ENCODE results near the gene ULK1. TPM values are rescaled to one million over a fixed set of nuclear protein-coding genes. Genes with fewer than 3 reads are reported as not detected.

The ULK1 gene
- total RNA-seq (2014; rRNA removed; shearing (Covaris generic)) (6.9 and 7.1 TPM in 2 replicates), polyA plus RNA-seq (2016; fragmentation: Nextera tagmentation; extraction: Ambion mirVana) (4.0 TPM in 2 replicates)

DNA sequence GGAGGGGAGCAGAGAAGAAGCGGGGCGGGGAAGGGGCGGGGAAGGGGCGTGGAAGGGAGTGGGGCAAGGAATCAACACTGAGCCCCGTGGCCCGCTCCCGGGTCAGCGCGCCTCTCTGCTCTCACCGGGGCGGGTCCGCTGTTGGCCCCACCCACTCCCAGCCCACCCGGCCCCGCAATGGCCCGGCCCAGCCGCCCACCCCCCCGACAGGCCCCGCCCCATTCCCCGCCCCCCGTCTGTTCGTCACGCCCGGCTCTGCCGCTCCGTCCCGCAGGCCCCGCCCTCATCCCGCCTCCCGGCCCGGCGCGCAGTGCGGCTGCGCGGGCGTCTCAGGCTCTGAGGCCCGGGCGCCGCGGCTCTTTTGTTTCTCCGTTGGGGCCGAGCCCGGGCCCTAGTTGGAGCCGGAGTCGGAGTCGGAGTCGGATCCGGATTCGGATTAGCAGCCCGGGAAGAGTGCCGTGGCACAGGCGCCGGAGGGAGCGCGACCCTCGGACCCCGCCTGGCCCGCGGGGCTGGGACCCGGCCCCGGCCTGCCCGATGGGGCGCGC lies at the start of gene ULK1:
ULK1 (plus strand) TSS at position 310 of the 548 bp plus-strand sequence. CDS start 380 bp downstream, outside the sequence.
- in situ Hi-C loops (cut with MboI): no loop called here
- Histone ChIP-seq H3K36me3 (ENCODE audit: low read depth) (no peaks in the 10 kb centered on the region), H3K9me2 (ENCODE audit: insufficient read depth) (no peaks in the 10 kb centered on the region), H3K4me1 (ENCODE audit: insufficient read depth) (0 out of 2 replicates have a peak, but pooled peaks cover 4% of the 10 kb centered on the region), H3K4me3 (peak within 1 kb of the TSS; percentile 77), H3K27me3 (replicated peaks; ENCODE audit: insufficient read depth) (no peaks in the 10 kb centered on the region), H3K4me2 (ENCODE audit: unreplicated experiment) (peak within 1 kb of the TSS; percentile 85), H3F3A (ENCODE audit: insufficient read depth) (no peaks in the 10 kb centered on the region; the same call in 1 of the 2 replicates), H3K79me2 (ENCODE audit: insufficient read depth) (peaks cover 35% of the 10 kb centered on the region), H3K9me3 (ENCODE audit: low read depth) (no peaks in the 10 kb centered on the region), H2AFZ (no peak within 1 kb of the TSS), H4K20me1 (ENCODE audit: insufficient read depth) (no peaks in the 10 kb centered on the region), H3K27ac (peak within 1 kb of the TSS; percentile 95), H3K9ac (peak within 1 kb of the TSS; percentile 89)
- TF ChIP-seq EZH2 (IDR thresholded peaks at IDR 0.05; ENCODE audit: insufficient read depth, poor library complexity, severe bottlenecking) (no peak), EZH2phosphoT487 (IDR thresholded peaks at IDR 0.05; ENCODE audit: insufficient read depth, low read depth) (no peak)
- WGBS, 2 experiments (ENCODE audit: low coverage in 1 of 2, low lambda C conversion rate in 2 of 2, missing lambda C conversion rate in 2 of 2): 2% methylated on average over 18 to 54 of the region's 64 CpGs
- peak; percentile 96 for DNase-seq

DNA sequence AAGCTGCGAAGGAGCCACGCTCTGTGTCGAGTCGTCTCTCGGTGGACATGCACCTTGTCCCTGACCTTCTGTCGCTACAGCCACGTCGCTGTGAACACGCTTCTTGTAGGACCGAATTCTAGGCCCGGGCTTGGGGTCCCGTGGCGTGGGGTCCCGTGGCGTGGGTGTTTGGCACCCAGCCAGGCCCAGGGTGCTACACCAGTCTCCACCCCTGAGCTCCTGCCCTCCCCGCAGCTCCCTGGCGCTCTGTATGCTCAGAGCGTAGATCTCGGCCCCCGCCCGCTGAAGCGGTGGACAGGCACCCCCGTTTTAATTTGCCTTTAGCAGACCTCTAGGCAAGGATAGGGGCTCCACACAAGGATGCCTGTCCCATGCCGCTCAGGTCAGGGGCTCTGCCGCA lies 49.8 kb upstream of the ULK1 start:
- Histone ChIP-seq H3K9me3 (ENCODE audit: low read depth) (no peaks in the 10 kb centered on the region), H2AFZ (no peak overlapping the region), H3F3A (ENCODE audit: insufficient read depth) (no peaks in the 10 kb centered on the region), H3K27ac (no peak overlapping the region), H4K20me1 (ENCODE audit: insufficient read depth) (no peaks in the 10 kb centered on the region), H3K4me1 (ENCODE audit: insufficient read depth) (no peaks in the 10 kb centered on the region), H3K36me3 (ENCODE audit: low read depth) (peaks cover 4% of the 10 kb centered on the region; the same call in 1 of the 2 replicates), H3K79me2 (ENCODE audit: insufficient read depth) (no peaks in the 10 kb centered on the region), H3K9me2 (ENCODE audit: insufficient read depth) (no peaks in the 10 kb centered on the region), H3K9ac (no peak overlapping the region), H3K27me3 (replicated peaks; ENCODE audit: insufficient read depth) (no peaks in the 10 kb centered on the region), H3K4me3 (no peak overlapping the region), H3K4me2 (ENCODE audit: unreplicated experiment) (no peak overlapping the region)
- TF ChIP-seq EZH2phosphoT487 (IDR thresholded peaks at IDR 0.05; ENCODE audit: insufficient read depth, low read depth) (no peak), EZH2 (IDR thresholded peaks at IDR 0.05; ENCODE audit: insufficient read depth, poor library complexity, severe bottlenecking) (no peak)
- WGBS, 2 experiments (ENCODE audit: low coverage in 1 of 2, low lambda C conversion rate in 2 of 2, missing lambda C conversion rate in 2 of 2): 89% methylated on average over 23 to 25 of the region's 25 CpGs
- in situ Hi-C loops (cut with MboI): no loop called here
- DNase-seq: no peak

DNA sequence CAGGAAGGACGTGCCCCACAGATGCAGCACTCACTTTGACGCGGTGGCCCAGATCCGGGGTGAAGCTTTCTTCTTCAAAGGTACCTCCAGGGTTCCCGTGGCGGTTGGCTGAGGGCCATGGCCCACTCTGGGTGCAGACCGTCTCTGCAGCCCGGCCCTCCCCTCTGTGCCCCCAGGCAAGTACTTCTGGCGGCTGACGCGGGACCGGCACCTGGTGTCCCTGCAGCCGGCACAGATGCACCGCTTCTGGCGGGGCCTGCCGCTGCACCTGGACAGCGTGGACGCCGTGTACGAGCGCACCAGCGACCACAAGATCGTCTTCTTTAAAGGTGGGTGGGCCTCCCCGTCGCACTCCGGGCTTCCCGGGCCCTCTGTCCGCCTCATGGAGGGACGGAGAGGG lies 49.3 kb upstream of the ULK1 start:
- Histone ChIP-seq H3K36me3 (ENCODE audit: low read depth) (peaks cover 4% of the 10 kb centered on the region; the same call in 1 of the 2 replicates), H3K27me3 (replicated peaks; ENCODE audit: insufficient read depth) (no peaks in the 10 kb centered on the region), H3K4me2 (ENCODE audit: unreplicated experiment) (no peak overlapping the region), H3K27ac (no peak overlapping the region), H3K4me1 (ENCODE audit: insufficient read depth) (no peaks in the 10 kb centered on the region), H3F3A (ENCODE audit: insufficient read depth) (no peaks in the 10 kb centered on the region), H3K9me3 (ENCODE audit: low read depth) (no peaks in the 10 kb centered on the region), H3K9ac (no peak overlapping the region), H3K4me3 (no peak overlapping the region), H3K79me2 (ENCODE audit: insufficient read depth) (no peaks in the 10 kb centered on the region), H4K20me1 (ENCODE audit: insufficient read depth) (no peaks in the 10 kb centered on the region), H3K9me2 (ENCODE audit: insufficient read depth) (no peaks in the 10 kb centered on the region), H2AFZ (no peak overlapping the region)
- TF ChIP-seq EZH2phosphoT487 (IDR thresholded peaks at IDR 0.05; ENCODE audit: insufficient read depth, low read depth): no peak
- 95 to 96% methylated on average over 24 to 29 of the region's 29 CpGs for WGBS, 2 experiments (ENCODE audit: low coverage in 1 of 2, low lambda C conversion rate in 2 of 2, missing lambda C conversion rate in 2 of 2)
- no peak for DNase-seq
- in situ Hi-C loops (cut with MboI): no loop called here

DNA sequence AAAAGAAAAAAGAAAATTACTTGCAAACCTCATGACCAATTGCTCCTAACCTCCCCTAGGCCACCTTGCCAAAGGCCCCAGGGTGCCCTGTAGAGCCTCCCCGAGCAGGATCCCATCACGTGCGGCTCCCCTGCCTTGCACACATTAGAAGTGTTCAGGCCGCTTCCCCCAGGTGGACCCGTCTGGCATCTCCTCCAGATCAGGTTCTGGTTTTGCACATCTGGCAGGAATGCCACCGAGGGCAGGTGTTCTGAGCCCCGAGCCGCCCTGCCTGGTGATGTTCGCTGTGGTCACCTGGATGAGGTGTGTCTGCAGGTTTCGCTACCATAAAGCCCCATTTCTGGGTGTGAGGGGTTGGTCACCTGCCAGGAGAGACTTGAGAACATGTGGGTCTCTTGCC lies 47.0 kb upstream of the ULK1 start:
- Histone ChIP-seq H3K9me2 (ENCODE audit: insufficient read depth) (no peaks in the 10 kb centered on the region), H3K79me2 (ENCODE audit: insufficient read depth) (no peaks in the 10 kb centered on the region), H3K9ac (no peak overlapping the region), H3K4me1 (ENCODE audit: insufficient read depth) (peaks cover 4% of the 10 kb centered on the region), H3K27ac (no peak overlapping the region), H3K4me3 (no peak overlapping the region), H3K36me3 (ENCODE audit: low read depth) (peaks cover 4% of the 10 kb centered on the region; the same call in 1 of the 2 replicates), H3F3A (ENCODE audit: insufficient read depth) (no peaks in the 10 kb centered on the region), H3K9me3 (ENCODE audit: low read depth) (no peaks in the 10 kb centered on the region), H2AFZ (no peak overlapping the region), H4K20me1 (ENCODE audit: insufficient read depth) (no peaks in the 10 kb centered on the region), H3K27me3 (replicated peaks; ENCODE audit: insufficient read depth) (no peaks in the 10 kb centered on the region), H3K4me2 (ENCODE audit: unreplicated experiment) (no peak overlapping the region)
- WGBS, 2 experiments (ENCODE audit: low coverage in 1 of 2, low lambda C conversion rate in 2 of 2, missing lambda C conversion rate in 2 of 2): 90 to 92% methylated on average over 10 of the region's 10 CpGs
- in situ Hi-C loops (cut with MboI): no loop called here
- no peak for DNase-seq
- no peak for TF ChIP-seq EZH2phosphoT487 (IDR thresholded peaks at IDR 0.05; ENCODE audit: insufficient read depth, low read depth)
- no peak for TF ChIP-seq EZH2 (IDR thresholded peaks at IDR 0.05; ENCODE audit: insufficient read depth, poor library complexity, severe bottlenecking)

Data from GM23248 (cell line).